GM04503 (cell line): ENCODE results near the gene TEDC1.

Experiments
- DNase-seq: peaks from one replicate; pipeline ENCODE4 v3.0.0-alpha.2; 2012; ENCODE audit warnings: low read depth

The TEDC1 gene, protein sequence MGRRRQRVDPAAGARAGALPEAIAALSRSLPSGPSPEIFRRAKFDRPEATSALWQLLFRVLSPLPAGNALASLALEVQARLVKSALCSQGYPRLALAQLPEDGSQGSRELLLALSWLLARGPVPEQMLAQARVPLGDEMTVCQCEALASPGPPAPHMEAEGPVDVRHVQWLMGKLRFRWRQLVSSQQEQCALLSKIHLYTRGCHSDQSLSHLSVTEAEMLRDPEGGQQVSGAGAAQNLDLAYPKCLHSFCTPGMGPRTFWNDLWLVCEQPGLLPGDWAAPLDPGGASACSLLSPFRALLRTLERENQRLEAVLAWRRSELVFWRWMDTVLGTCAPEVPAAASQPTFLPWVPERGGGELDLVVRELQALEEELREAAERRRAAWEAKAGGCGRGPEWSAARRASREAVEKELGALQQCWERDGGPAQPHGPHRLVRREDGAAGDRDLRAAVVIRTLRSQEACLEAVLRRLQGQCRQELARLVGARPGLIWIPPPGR

DNA sequence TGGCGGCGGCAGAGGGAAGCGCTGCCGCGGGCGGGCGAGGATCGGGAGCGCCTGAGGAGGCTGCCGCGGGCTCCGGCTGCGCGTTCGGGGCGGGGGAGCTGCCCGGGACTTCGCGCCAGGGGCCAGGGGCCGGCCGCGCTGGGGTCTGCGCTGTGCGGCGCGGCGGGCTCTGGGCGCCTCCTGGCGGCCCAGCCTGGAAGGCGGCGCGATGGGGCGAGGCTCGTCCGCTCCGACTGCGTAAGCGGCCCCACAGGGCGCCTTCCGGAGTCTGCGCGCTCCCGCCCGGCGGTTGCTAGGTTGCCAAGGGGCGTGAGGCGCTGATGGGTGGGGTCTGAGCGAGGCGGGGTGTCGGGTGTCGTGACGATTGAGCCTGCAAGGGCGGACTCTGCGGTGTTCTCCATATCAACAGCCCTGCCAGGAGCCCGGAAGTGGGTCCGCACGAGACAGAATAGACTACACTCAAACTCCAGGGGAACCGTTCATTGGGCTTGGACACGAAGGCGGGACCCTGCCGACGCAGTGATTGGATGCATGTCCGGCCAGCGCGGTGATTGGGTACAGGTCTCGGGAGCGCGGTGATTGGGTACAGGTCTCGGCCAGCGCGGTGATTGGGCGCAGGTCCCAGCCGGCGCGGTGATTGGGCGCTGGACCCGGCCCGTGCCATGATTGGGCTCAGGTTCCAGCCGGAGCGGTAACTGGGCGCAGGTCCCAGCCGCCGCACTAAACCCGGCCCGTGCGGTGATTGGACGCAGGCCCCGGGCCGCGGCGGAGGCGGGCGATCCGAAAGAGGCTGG, at the start of gene TEDC1:
Gene TEDC1 (plus strand): TSS at position 675 of the 794 bp plus-strand sequence. CDS start 130 bp downstream, outside the sequence.
- peak; percentile 100 for DNase-seq

DNA sequence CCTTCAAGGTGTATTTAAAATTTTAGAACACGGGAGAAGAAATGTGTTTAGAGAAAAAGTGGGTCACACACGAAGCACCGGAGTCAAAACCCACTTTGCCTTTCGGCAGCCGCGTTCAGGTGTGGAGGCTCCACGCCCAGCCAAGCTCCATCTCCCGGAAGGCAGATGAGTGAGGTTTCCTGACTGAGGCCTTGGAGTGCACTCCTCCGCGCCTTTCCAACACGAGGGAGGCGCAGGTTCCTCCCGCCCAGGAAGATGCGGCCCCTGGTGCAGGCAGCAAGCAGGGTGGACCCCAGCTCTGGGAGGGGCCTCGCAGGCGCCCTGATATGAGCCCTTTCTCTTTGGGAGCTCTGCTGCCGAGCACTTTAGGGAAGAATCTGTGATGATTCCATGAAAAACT, 48.9 kb upstream of the TEDC1 start:
- DNase-seq, result no peak

DNA sequence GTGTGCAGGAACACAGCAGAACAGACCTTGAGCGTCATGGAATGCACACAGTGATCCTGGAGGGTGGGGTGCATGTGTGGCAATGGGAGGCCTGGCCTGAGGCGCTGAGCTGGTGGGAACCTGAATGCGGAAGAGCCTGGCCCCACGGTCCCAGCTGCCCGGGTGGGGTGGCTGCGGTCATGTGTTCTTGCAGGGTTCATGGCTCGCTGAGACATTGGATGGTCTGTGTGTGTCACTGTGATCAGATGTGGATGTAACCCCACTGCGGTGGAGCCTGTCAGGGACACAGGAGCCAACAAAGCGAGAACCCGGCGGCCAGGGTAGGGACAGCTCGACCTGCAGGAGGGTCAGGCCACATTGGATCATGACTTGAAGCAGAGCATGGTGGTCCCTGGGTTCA, 48.2 kb upstream of the TEDC1 start:
- no peak for DNase-seq

DNA sequence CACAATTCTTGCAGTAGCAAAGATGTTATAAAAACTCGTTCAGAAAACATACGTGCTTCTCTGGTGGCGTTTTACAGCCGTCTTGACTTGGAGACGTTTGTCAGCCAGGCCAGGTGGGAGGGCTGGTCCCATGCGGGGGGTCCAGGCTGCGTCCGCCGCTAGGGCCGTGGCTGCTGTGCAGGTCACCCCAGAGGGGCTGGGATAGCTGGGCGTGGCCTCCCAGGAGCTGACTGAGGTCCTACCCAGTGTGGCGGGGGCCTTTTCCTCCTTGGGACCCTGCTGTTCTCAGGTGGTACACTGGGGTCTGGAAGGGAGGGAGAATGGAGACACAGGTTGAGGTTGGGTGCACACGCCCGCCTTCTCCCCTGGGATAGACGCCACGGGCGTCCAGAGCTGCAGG, 46.2 kb upstream of the TEDC1 start:
- no peak for DNase-seq

DNA sequence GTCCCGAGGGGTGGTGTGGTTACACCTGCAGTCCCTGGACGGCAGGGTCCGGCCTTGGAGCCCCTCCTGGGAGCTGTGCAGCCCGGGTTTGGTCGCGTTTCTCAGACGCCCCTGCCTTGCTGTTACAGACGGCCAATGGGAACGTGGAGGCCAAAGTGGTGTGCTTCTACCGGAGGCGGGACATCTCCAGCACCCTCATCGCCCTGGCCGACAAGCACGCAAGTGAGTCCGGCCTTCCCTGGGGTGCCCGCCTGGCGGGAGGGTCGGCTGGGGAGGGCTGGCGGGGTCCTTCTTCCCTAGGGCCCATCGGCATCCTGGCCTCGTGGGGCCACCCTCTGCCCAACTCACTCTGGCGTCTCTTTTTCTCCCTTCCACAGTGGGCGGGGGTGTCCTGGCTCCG, 45.8 kb upstream of the TEDC1 start:
- no peak for DNase-seq

DNA sequence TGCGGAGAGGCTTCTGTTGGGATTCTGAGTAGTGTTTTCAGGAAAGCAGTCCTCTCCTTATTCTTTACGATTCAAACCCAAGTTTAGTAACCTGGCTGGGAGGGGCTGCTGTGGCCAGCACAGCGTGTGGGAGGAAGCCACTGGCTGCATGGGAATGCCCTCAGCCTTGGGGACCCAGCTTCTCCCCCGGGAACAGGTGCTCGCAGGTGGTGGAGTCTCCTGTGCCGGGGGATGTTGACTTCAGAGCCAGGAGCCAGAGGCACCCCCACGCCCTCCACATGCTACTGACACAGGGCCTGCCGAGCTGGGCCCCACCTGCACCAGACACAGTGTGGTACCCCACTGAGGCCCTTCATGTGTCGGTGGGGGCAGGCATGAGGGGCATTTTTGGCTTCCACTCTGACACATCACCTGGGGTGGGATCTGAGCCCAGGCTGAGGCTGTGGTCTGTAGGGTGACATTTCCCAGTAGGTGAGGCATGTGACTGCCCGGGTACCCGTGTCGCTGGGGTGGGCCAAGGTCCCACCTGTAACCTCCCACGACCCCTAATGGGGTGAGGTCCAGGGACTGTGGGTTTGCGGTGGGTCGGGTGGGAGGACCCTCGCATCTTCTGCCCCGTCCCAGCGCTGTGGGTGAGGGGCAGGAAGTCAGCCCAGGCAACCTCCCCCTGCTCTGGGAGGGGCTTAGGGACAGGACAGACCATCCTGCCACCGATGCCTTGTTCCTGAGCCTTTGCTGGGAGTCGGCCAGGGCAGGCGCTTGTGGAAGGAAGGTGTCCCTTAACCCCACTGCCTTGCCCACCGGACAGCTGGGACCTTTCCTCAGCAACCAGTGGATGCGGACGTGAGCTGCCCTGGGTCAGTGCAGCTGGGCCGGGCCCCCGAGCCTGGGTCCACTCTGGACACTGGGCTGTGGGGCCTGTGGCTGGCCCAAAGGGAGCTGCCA, 44.9 kb upstream of the TEDC1 start:
- no peak for DNase-seq

DNA sequence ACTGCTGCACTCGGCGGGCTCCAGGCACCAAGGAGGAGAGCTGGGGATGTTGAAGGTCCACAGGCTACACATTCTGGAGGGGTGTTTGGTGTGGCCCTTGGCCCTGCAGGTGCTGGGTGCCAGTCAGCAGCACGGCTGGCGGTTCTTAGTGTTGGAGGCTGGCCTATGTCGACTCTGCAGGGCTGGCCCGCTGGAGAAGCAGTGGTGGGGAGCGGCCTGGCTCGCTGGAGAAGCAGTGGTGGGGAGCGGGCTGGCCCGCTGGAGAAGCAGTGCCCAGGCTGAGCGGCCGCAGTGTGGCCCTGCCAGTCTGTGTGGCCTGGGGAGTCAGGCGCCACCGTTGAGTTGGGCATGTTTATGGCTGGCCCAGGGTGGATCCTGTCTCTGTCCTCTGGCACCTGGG, 44.1 kb upstream of the TEDC1 start:
- no peak for DNase-seq

DNA sequence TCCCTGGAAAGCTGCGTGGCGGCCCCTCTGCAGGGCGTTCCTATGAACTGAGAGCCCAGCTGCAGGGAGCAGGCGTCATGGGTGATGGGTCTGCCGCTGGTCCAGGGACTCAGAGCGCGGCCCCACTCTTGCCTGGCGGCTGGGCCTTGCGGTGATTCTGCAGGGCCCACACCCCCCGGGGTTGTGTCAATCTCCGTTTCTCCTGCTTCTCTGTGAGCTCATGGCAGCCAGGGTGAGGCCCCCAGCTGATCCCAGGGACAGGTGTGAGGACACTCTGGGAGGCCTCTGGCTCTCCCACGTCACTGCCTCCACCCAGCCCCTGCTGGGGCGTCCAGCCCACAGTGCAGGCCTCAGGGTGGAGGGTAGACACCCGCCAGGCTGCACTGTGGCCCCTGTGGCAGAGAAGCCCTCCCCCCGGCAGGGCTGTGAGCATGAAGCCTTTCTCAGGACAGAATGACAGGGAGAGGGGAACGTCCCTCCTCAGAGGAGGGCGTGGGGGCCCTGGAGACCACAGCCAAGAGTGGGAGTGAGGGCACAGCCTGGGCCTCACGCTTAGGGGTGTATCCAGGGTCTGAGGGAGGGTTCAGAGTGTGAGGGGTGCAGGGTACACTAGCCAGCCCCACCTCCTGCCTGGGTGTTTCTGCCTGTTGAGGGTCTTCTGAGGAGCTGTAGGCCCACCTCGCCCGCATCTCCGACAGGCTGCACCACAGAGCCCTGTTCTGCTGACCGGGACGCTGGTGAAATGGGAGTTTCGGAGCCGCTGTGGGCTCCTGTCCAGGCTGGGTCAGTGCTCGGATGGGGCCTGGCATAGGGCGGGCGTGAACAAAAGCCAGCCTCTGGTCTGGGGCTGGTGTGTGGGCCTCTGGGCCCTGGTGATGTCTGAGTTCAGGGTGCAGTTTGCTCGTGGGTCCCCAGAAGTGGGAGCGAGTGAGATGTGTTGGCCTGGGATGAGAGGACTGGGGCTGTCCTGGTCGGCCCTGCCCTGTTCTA, 43.1 kb upstream of the TEDC1 start:
- DNase-seq, result no peak

DNA sequence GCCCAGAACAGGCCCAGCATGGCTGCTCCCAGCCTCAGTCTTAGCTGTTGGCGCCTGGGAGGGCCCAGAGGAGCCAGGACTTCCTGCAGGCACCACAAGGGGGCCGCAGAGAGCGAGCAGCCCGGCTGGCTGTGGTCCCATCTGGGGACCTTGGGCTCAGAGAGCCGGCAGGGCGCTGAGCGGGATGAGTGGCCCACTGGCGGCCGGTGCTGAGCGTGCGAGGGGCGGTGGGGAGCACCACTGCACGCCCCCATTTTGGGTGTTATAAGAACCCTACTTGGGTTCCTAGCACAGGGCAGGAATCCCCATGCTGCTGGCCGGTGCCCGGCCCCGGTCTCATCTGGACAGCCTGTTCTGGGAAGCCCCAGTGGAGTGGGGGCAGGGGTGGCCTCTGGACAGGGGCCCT, 42.3 kb upstream of the TEDC1 start:
- no peak for DNase-seq

DNA sequence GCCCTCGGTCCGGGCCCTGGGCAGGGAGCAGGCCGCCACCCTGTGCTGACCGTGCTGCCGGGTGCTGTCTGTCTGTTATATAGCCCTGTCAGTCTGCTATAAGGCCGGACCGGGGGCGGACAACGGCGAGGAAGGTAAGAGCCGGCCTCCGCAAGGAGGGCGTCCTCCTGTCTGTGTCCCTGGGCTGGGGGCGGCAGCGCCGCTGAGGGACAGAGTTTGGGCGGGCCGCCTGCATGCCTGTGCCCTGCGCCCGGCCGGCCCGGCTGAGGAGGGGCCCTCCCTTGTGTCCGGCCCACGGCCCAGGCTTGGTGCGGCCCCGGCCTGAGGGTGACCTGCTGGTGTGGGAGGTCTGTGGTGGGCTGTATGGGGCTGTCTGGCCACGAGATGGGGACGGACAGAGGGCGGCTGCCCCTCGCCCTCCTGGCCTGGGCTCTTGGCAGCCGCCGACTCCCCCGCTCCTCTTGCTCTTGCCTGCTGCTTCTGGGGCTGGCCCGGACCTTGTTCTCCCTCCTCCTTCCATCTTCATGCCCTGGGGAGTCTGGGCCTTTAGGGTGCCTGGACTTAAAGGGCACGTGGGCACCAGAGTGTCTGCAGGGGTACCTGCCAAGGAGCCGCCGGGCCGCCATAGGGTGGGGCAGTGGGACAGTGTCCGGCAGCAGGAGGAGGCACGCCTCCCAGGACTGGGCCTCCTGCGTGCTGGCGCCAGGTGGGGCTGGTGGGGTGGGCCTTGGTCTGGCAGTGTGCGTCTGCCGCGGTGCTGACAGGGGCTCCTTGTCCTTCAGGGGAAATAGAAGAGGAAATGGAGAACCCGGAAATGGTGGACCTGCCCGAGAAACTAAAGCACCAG, 41.5 kb upstream of the TEDC1 start:
- no peak for DNase-seq

DNA sequence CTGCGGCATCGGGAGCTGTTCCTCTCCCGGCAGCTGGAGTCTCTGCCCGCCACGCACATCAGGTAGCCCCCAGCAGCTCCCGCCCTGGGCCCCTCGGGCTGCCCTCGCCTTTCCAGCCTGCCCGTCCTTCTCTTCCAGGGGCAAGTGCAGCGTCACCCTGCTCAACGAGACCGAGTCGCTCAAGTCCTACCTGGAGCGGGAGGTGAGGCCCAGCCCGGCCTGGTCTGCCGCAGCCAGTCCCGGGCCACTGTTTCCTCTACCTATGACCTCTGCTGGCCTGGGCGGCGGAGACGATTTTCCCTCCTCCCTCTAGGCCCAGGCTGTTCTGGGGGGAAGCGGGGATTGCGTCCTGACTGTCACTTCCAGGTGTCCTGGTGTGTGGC, 40.9 kb upstream of the TEDC1 start:
- no peak for DNase-seq

DNA sequence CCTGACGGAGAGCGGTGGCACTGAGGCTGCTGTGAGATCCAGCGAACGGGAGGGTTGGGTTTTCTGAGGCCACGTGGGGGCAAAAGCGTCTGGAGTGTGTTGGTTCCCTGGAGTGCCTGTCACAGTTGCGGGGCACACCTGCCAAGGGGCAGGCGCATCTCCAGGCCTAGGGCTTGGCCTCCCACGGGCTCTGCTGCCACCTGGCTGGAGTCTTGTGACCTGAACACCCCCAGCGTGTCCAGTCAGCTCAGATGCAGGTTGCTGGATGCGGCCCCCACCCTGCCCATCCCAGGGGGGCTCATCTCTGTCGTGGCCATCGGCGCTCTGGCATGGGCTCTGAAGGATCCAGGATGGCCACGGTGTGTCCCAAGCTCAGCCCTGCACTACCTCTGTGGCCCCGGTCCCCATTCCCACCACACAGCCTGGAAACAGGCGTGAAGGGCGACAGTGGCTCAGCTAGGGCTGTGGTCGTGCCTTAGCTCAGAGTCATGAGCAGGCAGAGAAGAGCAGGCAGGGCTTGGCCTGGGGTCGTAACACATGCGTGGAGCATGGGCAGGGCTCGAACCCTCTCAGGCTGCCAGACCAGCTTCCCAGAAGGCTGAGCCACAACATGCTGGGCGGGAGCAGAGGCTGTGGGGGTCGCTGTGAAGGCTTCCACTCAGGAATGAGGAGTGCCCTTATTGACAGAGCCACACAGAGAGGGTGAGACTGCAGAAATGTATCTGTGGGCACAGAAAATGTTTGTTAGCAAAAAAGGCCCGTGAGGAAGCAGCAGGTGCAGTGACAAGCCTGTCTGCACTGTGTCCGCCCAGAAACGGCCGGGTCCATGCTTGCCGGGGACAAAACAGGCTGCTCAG, 40.0 kb upstream of the TEDC1 start:
- DNase-seq, result no peak

DNA sequence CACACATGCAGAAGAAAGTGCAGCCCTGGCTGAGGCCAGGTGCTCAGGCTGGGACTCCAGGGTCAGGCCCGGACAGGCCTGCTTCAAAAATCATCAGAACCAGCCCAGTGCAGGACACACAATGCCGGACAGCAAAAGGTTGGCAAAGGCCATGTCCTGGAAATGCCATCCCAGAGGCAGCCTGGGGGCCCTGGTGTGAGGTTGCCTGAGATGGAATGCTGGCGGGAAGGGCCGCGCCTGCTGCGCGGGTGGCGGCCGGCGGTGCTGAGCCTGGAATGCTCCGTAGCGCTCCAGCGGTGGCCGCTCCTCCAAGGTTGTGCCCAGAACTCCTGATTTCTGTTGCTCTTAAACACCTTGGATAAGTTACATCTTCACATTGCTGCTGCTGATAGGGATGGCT, 38.1 kb upstream of the TEDC1 start:
- DNase-seq, result no peak

DNA sequence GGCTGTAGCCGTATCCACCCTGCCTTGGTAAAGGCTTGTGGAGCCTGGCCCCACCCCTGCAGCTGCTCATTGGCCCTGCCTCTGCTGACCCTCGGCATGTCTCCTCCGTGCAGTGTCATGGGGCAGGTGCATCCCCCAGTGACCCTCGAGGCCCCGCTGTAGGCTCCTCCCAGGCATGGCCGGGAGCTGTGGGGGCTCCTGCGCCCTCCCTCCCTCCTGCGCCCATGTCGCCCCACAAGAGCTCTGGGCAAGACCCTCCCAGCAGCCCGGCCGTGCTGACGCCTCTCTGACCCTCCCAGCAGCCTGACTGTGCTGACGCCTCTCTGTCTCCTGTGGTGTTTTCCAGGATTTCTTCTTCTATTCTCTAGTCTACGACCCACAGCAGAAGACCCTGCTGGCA, 37.2 kb upstream of the TEDC1 start:
- DNase-seq, result no peak

DNA sequence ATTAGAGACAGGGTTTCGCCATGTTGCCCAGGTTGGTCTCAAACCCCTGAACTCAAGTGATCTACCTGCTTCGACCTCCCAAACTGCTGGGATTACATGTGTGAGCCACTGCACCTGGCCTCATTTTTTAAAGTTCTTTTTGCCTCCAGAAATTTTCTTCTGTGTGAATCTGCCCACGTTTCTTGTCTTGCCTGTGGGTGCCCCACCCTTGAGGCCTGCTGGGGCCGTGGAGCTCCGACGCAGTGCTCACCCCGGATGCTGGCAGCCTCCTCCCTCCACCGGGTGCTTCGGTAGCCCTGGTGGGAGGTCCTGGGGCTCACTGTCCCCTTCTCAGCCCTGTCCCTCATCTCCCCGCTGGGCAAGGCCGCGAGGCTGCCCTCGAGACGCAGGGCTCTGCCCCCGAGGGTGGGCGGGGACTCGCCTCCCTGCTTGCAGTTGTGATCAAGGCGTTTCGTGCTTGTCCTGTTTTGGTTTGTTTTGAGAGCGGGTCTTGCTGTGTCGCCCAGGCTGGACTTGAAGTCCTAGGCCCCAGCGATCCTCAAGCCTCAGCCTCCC, 35.9 kb upstream of the TEDC1 start:
- DNase-seq, result no peak

DNA sequence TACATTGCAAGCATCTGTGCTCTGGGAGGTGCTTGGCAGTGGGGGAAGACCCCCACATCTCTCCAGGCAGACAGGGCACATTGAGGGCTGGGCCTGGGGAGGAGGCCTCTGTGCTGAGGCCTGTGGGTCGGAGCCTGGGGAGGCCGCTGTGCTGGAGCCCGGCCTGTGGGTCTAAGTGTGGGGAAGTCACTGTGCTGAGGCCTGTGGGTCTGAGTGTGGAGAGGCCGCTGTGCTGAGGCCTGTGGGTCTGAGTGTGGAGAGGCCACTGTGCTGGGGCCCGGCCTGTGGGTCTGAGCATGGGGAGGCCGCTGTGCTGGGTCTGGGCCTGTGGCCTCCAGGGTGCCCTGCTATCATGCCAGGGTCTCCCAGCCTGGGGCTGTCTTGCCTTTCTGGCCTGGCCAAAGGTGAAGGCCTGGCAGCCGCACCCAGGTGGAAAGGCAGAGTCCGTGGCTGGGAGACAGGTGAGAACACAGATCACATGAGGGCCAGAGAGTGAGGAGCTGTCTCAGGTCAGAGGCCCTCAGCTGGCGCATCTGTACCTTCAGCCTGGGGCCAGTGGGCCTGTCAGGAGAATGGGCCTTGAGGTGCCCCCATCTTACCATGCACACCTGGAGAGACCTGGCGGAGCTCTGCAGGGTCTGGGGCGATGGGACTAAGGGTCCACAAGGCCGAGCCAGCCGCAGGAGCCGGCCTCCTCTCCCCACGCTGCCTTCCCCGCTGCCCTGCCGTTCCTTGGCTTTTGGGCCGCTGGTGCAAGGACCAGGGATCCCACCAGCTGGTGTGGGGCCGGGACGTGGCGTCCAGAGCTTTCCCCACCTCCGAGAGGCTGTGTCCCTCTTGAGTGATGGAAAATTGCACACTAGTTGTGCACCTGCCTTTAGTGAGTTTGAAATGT, 35.0 kb upstream of the TEDC1 start:
- no peak for DNase-seq

DNA sequence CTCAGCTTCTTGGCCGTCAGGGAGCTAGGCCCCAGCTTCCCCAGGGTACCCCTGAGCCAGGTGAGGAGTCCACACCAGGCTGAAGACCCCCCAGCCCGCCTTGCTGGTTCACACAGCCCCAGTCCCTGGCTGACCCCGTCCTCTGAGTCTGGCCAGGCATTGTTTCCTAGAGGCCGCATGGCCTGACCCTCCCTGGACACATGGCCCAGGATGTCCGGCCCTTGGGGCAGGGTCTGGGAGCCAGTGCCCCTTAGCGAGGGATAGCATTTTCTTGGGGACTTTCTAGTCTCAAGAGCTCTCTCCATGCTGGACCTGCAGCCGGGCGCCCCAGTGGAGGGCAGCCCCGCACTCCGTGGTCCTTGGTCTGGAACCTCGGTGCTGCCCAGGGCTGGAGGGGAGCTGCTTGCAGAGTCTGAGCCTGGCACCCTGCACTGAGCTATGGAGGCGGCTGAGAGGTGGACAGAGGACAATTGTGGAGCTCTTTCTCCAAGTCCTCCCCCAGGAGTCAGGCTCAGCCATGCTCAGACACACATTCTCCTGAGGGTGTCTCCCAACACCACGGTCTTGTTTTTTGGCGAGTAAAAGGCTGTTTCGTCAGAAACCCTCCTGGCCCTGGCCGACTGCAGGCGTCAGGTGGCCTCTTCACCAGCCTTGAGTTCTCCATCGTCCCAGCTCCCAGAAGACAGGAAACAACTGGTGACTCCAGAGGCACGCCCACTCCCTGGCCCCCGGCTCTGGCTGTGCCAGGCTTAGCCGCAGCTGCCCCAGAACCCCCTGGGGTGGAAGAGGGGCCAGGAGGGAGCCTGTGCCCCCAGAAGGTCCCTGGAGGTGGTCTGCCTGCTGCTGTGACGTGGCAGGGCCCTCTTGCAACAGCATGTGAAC, 34.1 kb upstream of the TEDC1 start:
- no peak for DNase-seq
